ENCODE measurements around the gene EBP. TPM values are rescaled to one million over a fixed set of nuclear protein-coding genes. Genes with fewer than 3 reads are reported as not detected.
A peak's percentile ranks its signal among the peaks of the same experiment; 100 is the strongest.

The EBP gene
- total and polyA plus RNA-seq, 9 of the 15 experiments (the other 6 are each of a cell fraction or from before 2014, with no cell fraction given) = 228 to 987 (median 274) TPM

- 0 out of 2 replicates have a peak, but pooled peaks have one; percentile 2 for TF ChIP-seq MGA (IDR thresholded peaks at IDR 0.05)
- no peak for TF ChIP-seq ZNF511 (CRISPR knock-in tag; IDR thresholded peaks at IDR 0.05)
- no peak for TF ChIP-seq NRF1 (conservative IDR thresholded peaks at IDR 0.05 in 1 of 2, IDR thresholded peaks at IDR 0.05 in 1 of 2)
- peak in 1 of 2 experiments; percentile 38; a peak in 1 of 4 replicates for TF ChIP-seq ARNT (IDR thresholded peaks at IDR 0.05)
- peak; percentile 14; the same call in 1 of the 2 replicates for TF ChIP-seq HLTF (IDR thresholded peaks at IDR 0.05)
- TF ChIP-seq E2F1 (CRISPR knock-in tag; IDR thresholded peaks at IDR 0.05) = no peak
- TF ChIP-seq CEBPB (tag; IDR thresholded peaks at IDR 0.05) = 0 out of 2 replicates have a peak, but pooled peaks have one; percentile 6
- TF ChIP-seq DPF2 (IDR thresholded peaks at IDR 0.05) = peak; percentile 63; the same call in 1 of the 2 replicates
- no peak for TF ChIP-seq SP2 (IDR thresholded peaks at IDR 0.05; ENCODE audit: extremely low read depth, low read depth, low read length, poor library complexity, severe bottlenecking)
- no peak for TF ChIP-seq SIN3B (IDR thresholded peaks at IDR 0.05; ENCODE audit: low read depth)
- TF ChIP-seq PKNOX1 (IDR thresholded peaks at IDR 0.05) = peak; percentile 73; the same call in 1 of the 2 replicates
- no peak for TF ChIP-seq NCOA2 (IDR thresholded peaks at IDR 0.05; ENCODE audit: partially characterized antibody in 2 of 2)
These were observed 52.2 kb downstream of the EBP start (continued) for GRCh38 chrX:48573690-48574269.
